Bronchial epithelial cell (primary cell): Measurements from ENCODE around the gene SEL1L3. TPM values are rescaled to one million over a fixed set of nuclear protein-coding genes. Genes with fewer than 3 reads are reported as not detected.

Source experiments
- DNase-seq: peaks from one replicate; pipeline ENCODE4 v3.0.0-alpha.2; 2010; ENCODE audit warnings: low read depth
- FAIRE-seq: peaks from 2 replicates; lab custom pipeline; 2011; peaks lifted over from hg19 to GRCh38; lab: Jason Lieb, UNC
- H3K27me3 ChIP-seq: 2 replicates; pipeline ENCODE4 v1.5.1; 2011; ENCODE audit warnings: low read length; ENCODE audit not compliant: control insufficient read depth, insufficient read depth
- H3K36me3 ChIP-seq: 2 replicates; pipeline ENCODE4 v1.5.1; 2011; ENCODE audit warnings: low read length; ENCODE audit not compliant: control insufficient read depth, insufficient read depth
- H3K4me3 ChIP-seq: 2 replicates; pipeline ENCODE4 v1.5.1; 2011; ENCODE audit warnings: mild to moderate bottlenecking, low read depth, low read length, control low read depth
- CTCF ChIP-seq: IDR thresholded peaks from 2 replicates; pipeline ENCODE4 v1.5.1; 2011; ENCODE audit warnings: mild to moderate bottlenecking, moderate library complexity, low read length, control low read depth, inconsistent platforms; ENCODE audit not compliant: insufficient read depth, severe bottlenecking
- total RNA-seq: library from RNA; depleted of rRNA; stranded (reverse); fragments of >200 nt; gene quantifications from 2 replicates; pipeline ENCODE4 v1.2.1, GENCODE V29; 2014

Gene SEL1L3
- total RNA-seq, 1 donor from 2014 or later, result 117 TPM

DNA sequence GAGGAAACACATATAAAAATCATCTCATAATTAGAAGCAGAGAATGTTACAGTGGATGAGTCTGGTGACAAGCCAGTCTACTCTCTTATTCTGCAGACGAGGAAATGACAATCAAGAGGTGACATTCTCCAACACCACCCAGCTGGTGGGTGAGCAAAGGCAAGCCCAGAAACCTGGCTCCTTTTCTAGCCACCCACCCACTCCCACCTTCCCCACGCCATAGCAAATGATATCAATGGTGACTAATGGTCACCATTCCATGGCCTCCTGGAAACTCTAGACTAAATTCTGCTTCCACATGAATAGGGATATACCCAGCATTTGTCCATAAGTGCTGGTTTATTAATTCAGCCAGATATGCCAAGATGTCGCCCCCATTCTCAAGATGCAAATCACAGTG lies 10.7 kb downstream of the SEL1L3 start:
- no peak for DNase-seq

DNA sequence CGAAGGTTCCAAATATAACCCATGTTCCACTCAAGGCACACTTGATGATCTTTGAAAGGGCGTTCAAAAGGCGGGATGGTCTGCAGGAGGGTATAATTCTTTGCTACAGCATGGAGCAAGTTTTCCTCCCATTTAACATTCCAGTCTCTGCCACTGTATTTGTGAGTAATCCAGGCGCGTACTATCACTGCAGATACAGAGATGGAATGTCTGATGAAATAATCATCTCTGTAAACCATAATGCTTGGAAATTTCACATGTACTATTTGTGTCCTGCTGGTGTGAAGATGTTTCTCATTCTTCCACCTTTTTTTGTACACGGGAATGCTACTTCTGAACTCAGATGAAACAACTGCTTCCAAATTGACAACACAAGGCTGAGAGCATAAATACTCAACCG lies 15.5 kb downstream of the SEL1L3 start:
- FAIRE-seq (no peak), DNase-seq (no peak)
- H3K27me3 ChIP-seq, result no peaks in the 10 kb centered on the region
- TF ChIP-seq CTCF, result no peak
- H3K4me3 ChIP-seq, result no peak overlapping the region
- peaks cover 1% of the 10 kb centered on the region for H3K36me3 ChIP-seq

More for the DNA sequence above, 10.7 kb downstream of the SEL1L3 start:
- Histone ChIP-seq H3K36me3 (peaks cover under 1% of the 10 kb centered on the region), H3K27me3 (no peaks in the 10 kb centered on the region), H3K4me3 (no peak overlapping the region)
- FAIRE-seq, result no peak
- no peak for TF ChIP-seq CTCF

GRCh38 chr4:25845841-25846653 lies 16.7 kb downstream of the SEL1L3 start:
- Histone ChIP-seq H3K36me3 (peaks cover 1% of the 10 kb centered on the region), H3K27me3 (no peaks in the 10 kb centered on the region), H3K4me3 (no peak overlapping the region)
- FAIRE-seq (no peak), DNase-seq (no peak)
- TF ChIP-seq CTCF, result no peak

GRCh38 chr4:25844961-25845712 lies 17.7 kb downstream of the SEL1L3 start:
- Histone ChIP-seq H3K36me3 (peaks cover 3% of the 10 kb centered on the region), H3K4me3 (no peak overlapping the region), H3K27me3 (no peaks in the 10 kb centered on the region)
- TF ChIP-seq CTCF, result no peak
- FAIRE-seq (no peak), DNase-seq (no peak)

DNA sequence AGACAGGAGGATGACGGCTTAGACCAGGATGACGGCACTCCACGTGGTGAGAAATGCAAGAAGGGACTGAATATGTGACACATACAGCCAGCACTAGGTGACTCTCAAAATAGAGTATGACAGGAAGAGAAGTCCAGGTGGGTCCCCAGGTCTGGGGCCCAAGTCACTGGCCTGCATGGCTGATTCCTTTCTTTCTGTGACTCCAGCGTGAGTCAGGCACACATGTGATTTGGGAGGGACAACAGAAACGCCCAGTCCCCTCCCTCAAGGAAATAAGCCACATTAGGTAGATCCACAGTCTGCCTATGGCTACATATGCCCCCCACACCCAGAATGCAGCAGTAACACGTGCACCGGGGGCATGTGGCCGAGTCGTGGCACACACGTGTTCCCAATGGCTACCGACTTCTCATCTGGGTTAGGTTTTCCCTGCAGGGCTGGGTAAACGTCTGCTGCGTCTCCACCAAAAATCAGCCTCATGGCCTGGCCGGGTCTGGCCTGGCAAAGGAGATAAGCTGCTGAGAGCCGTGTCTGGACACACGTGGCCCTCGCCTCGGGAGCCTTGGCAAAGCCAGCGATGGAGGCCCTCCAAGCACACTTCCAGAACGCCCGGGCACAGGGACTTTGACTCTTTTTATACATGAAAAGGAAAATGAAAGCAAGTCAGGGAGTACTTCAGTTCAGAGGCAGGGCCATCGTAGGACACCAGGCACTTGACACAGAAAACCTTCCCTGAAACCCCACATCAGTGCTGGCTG lies 19.3 kb downstream of the SEL1L3 start:
- Histone ChIP-seq H3K27me3 (no peaks in the 10 kb centered on the region), H3K36me3 (peaks cover 3% of the 10 kb centered on the region), H3K4me3 (no peak overlapping the region)
- no peak for FAIRE-seq
- TF ChIP-seq CTCF, result no peak
- DNase-seq, result peak; percentile 60
